GM19099 (cell line): Measurements from ENCODE around the gene MAGT1.

Source experiments
- POLR2A ChIP-seq: IDR thresholded peaks from 3 replicates; pipeline ENCODE4 v1.6.1; 2011; ENCODE audit warnings: low read depth; ENCODE audit not compliant: insufficient read length; ENCODE audit errors: extremely low read depth

MAGT1 gene

DNA sequence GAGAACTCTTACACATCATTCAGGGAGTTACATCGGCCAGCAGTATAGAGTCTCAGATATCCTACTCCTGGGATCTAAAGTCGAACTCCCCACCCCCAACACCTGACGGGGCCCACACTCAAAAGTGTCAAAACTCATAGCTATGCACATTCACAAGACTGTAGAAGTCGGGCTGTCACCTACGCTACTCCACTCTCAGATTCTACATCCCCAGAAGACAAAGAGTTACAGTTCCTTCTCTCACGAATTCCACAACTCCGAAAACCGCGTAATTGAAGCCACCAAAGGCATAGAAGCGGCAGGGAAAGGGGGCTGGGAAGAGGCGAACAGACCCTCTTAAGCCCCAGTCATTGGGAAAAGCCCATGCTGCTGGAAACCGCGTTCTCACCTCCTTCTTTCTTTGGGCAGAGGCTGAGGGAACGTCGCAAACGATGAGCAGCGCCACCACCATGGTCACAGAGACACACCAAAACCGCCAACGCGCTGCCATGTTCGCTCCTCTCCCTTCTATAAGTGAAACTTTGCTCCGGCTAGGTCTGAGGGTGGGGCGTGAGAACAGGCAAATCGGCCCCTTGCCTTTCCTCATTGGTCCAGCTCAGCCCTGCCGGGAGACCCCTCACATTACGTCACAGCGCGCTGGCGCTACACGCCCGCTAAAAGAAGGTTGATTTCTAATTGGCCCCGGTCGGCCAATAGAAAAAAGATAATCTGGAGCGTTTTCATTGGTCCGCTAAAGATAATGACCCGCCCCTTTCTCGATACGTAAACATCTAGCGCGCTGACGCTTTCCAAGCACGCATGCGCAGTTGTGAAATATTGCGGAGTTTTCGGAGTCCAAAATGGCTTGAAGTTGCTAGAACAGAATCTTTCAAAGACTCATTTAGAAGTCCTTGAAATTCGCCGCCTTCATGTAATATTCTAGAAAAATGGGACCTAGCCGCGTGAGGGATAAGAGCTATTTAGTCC lies at the start of gene MAGT1:
TSS of gene MAGT1 (minus strand) at position 515 of the 966 bp plus-strand sequence. CDS start at position 490, 25 bp downstream.
- peak; percentile 90 for TF ChIP-seq POLR2A

- TF ChIP-seq POLR2A: no peak
Observed at GRCh38 chrX:77938083-77938680, 42.9 kb upstream of the MAGT1 start.

DNA sequence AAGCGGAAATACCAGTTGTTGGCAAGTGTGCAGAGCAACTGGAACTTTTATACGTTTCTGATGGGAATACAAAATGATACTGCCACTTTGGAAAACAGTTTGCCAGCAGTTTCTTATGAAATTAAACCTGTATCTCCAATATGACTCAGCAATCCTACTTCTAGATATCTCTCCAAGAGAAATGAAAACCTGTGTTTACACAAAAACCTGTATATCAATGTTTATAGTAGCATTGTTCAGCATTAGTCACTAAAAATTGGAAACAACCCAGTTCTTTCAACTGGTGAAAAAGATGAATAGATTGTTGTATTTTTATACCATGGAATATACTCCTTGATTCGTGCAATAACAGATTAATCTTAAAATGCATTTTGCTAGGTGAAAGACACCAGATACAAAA lies 42.1 kb upstream of the MAGT1 start:
- no peak for TF ChIP-seq POLR2A

- TF ChIP-seq POLR2A: no peak
Observed at GRCh38 chrX:77936299-77936698, 41.1 kb upstream of the MAGT1 start.

DNA sequence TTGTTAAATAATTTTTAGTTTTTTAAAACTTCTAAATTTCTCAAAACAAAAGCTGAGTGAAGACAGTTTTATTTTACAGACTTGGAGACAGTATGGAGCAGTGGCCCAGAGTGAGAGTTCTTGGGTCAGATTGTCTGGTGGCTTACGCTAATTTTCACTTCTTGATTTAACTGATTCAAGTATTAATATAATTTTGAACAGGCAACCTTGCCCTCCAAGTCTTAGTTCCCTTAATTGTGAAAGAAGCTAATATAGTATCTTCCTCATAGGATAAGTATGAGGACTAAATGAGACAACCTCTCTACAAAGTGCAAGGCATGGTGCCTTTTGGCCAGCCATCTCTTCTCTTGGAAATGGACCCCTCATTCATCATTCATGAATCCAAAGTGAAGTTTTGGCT lies 40.7 kb upstream of the MAGT1 start:
- no peak for TF ChIP-seq POLR2A

DNA sequence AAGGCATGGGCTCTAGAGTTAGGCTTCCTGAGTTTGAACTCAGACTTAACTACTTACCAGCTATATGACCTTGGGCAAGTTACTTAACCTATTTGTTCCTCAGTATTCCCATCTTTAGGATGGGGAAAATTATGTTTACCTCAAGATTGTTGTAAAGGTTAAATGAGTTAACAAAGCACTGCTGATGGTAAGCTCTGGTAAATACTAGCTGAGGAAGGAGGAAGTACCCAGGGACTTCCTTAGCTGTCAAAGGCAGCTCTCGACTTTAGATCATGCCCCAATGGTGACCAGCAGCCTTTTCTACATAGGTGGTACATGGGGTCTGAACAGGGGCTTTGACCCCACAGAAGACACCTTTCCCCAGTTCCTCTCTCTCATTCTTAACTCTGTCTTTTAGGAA lies 35.3 kb upstream of the MAGT1 start:
- no peak for TF ChIP-seq POLR2A

GRCh38 chrX:77925764-77926163 lies 30.5 kb upstream of the MAGT1 start:
- no peak for TF ChIP-seq POLR2A

DNA sequence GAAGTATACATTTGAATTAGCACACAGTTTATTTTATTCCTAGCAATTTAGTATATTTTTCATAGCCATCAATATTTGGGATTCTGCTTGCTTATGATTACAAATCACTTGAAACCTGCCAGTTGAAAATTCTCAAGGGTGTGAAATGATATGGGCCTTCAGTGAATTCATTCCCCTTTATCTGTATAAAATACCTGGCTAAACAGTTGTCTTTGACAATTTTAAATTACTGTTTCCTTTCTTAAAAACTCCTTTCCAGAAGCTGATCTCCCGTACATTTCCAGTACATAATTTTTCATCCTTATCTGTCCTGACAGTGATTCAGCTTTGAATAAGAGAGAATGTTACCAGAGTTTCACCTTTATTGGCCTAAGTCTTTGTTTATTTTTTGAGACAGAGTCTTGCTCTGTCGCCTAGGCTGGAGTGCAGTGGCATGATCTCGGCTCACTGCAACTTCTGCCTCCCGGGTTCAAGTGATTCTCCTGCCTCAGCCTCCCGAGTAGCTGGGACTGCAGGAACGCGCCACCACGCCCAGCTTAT lies 29.2 kb upstream of the MAGT1 start:
- no peak for TF ChIP-seq POLR2A

GRCh38 chrX:77922787-77923186 lies 27.6 kb upstream of the MAGT1 start:
- no peak for TF ChIP-seq POLR2A

DNA sequence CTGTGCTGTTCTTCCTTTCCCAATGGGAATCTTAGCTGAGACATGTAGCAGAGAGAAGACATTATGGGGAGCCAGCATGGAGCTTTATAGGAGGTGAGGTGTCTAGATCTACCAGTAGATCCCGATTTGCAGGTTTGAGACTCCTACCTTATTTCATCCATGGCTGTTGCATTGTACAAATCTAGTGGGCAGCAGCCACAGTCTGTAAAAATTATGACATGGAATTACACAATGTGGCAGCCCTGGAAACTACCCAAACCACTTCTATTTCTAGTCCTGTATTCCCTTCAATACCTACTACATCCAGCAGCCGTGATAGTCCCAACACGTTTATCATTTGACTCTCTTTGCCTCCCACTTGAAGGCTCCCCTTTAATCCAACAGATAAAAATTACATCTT lies 23.3 kb upstream of the MAGT1 start:
- no peak for TF ChIP-seq POLR2A

DNA sequence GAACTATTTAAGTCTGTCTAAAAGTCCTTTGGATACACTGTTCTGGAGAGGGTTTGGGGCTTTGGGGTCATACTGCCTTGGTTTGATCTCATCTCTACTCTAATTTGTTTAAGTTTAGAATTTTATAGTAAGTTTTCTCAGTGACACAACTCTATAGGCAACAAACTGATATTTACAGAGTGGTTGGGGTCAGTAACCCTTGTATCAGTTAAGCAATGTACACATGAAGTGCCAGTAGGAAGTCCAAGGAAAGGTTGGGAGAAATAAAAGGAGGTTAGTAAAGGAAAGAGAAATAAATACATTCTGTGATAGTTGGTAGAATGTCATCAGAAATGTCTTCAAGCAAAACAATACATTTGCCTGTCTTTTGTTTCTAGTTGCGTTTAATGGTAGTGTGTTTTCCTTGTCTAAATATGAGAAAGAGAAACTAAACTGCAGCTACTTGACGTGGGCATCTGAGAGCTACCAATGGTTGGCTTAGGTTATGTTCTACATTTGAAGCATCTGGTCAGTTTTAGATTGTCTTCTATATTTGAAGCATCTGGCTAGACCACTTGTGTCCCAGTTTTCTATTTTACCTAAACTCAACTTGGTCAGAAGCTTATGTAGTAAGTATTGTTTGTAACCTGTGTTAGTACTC lies 22.2 kb upstream of the MAGT1 start:
- TF ChIP-seq POLR2A: no peak

DNA sequence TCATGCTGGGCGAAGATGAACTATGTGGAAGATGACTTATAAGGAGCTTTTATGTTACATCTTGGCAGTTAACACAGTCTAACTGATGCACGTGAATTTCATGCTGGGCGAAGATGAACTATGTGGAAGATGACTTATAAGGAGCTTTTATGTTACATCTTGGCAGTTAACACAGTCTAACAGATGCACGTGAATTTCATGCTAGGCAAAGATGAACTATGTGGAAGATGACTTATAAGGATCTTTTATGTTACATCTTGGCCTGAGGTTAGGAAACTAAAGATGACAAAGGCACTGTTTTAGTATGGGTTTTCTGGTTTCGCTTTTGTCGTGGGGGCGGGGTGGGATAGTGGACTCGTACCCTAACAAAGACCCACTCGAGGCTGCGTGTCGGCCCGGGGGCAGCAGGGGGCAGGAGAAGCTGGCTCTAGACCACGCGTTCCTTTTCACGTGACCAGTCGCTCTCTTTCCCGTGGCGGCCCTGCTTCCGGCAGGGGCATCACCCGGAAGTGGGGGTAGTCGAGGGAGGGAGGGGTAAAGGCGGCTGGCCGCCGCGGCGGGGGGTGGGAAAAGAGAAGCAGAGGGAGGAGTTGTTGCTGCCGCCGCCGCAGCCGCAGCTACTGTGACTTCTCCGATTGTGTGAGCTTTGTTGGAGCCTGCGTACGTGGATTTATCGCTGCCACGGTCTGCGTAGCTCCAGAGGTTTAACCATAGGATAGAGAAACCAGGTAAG lies 15.0 kb upstream of the MAGT1 start, which contains the start of gene ATP7A:
TSS of gene ATP7A (plus strand) at position 586 of the 733 bp plus-strand sequence. CDS start 60,949 bp downstream, outside the sequence.
- TF ChIP-seq POLR2A: peak; percentile 70

DNA sequence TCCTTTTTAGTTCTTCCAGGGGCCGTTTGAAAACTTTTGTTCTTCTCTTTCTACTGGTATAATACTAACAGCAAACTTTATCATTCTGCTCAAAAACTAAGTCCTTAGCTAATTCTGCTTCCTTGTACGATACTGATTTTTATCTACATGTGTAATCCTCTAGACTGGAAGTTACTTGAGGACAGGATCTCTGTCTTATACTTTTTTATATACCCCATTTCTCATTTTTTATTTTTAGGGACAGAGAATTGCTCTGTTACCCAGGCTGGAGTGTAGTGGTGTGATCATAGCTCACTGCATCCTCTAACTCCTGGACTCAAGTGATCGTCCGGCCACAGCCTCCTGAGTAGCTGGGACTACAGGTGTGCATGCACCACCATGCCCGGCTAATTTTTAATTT lies 6.3 kb upstream of the MAGT1 start:
- TF ChIP-seq POLR2A: no peak

GRCh38 chrX:77900688-77901087 lies 5.5 kb upstream of the MAGT1 start:
- no peak for TF ChIP-seq POLR2A
